GM19328 (cell line): ENCODE results near the gene DLGAP4.

Experiments used
- ATAC-seq: cut with Tn5 transposase; IDR thresholded peaks from one replicate; pipeline ENCODE4 v1.9.1; 2021; ENCODE audit warnings: mild to moderate bottlenecking, moderate library complexity; ENCODE audit not compliant: unreplicated experiment

DLGAP4 gene

GRCh38 chr20:36349384-36350170, 43.4 kb downstream of the DLGAP4 start:
- ATAC-seq = no peak

- ATAC-seq = no peak
These were observed 44.3 kb downstream of the DLGAP4 start for GRCh38 chr20:36350439-36350838.

GRCh38 chr20:36351937-36352336, 45.8 kb downstream of the DLGAP4 start:
- ATAC-seq = no peak

- no peak for ATAC-seq
These were observed 46.9 kb downstream of the DLGAP4 start for GRCh38 chr20:36352843-36353553.

- ATAC-seq = no peak
These were observed 47.6 kb downstream of the DLGAP4 start for GRCh38 chr20:36353740-36354139.

- no peak for ATAC-seq
These were observed 49.5 kb downstream of the DLGAP4 start for GRCh38 chr20:36355469-36356171.

GRCh38 chr20:36359668-36360406, 53.7 kb downstream of the DLGAP4 start:
- ATAC-seq = no peak

- no peak for ATAC-seq
These were observed 54.3 kb downstream of the DLGAP4 start for GRCh38 chr20:36360429-36360828.

GRCh38 chr20:36361406-36361805, 55.3 kb downstream of the DLGAP4 start:
- ATAC-seq = no peak

GRCh38 chr20:36362261-36362660, 56.1 kb downstream of the DLGAP4 start:
- ATAC-seq = no peak

- no peak for ATAC-seq
These were observed 57.0 kb downstream of the DLGAP4 start for GRCh38 chr20:36362978-36363713.

GRCh38 chr20:36364506-36364905, 58.4 kb downstream of the DLGAP4 start:
- no peak for ATAC-seq

GRCh38 chr20:36366623-36367369, 60.7 kb downstream of the DLGAP4 start:
- no peak for ATAC-seq

GRCh38 chr20:36367370-36367745, 61.2 kb downstream of the DLGAP4 start:
- ATAC-seq = no peak

GRCh38 chr20:36367907-36368799, 62.0 kb downstream of the DLGAP4 start:
- ATAC-seq = no peak

- ATAC-seq = no peak
These were observed 62.7 kb downstream of the DLGAP4 start for GRCh38 chr20:36368869-36369268.

- no peak for ATAC-seq
These were observed 63.6 kb downstream of the DLGAP4 start for GRCh38 chr20:36369739-36370138.

- no peak for ATAC-seq
These were observed 65.1 kb downstream of the DLGAP4 start for GRCh38 chr20:36370991-36371790.
